ENCODE results near the gene TXNDC2.

The TXNDC2 gene

DNA sequence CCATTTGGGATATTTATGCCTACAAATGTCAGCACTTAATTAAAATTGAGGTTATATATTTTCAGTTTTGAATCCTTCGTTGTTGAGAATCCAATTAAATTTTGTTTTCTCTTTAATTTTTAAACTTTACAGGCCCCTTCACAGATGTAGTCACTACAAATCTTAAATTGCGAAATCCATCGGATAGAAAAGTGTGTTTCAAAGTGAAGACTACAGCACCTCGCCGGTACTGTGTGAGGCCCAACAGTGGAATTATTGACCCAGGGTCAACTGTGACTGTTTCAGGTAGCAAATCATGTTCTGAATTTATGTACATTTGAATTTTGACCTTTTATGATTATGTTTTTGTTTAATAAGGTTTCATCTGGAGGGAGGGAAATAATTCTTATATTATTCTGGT is 45.9 kb downstream of the TXNDC2 start:
- DNase-seq (ENCODE audit: low read depth) = no peak

DNA sequence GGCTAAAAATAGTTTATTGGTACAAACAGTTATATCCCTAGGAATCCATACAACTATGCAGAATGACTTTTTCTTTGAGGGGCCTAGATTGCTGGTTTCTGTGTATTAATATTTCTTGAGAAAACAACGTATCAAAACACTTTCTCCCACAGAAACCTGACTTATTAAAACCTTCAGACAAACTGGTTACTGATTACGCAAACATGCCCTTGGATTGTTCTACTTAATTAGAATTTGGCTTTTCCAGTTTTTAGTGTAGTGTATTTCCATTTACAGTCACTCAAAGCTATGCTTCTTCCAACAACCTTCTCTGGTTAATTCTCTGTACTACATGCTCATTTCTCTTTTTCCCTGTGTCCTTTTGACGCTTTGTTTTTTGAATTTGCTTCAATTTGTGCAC is 48.1 kb downstream of the TXNDC2 start:
- DNase-seq (ENCODE audit: low read depth) = no peak

GRCh38 chr18:9934274-9934673 is 48.5 kb downstream of the TXNDC2 start:
- DNase-seq (ENCODE audit: low read depth) = no peak

Data from activated T-cell treated with anti-CD3 and anti-CD28 coated beads for 48 hours (primary cell).